Esophagus squamous epithelium (tissue), 5 donors: ENCODE data around the gene PARD6B. TPM values are rescaled to one million over a fixed set of nuclear protein-coding genes. Genes with fewer than 3 reads are reported as not detected.
A peak's percentile ranks its signal among the peaks of the same experiment; 100 is the strongest.

Experiments
- DNase-seq: peaks from one replicate; lab custom pipeline; 2025; lab: John Stamatoyannopoulos, UW
- H3K27ac ChIP-seq, 4 donors: fragments of 200-600 bp; sonication (generic); one replicate each; pipeline ENCODE4 v1.5.1; 2016 to 2019; ENCODE audit warnings: mild to moderate bottlenecking in 1 of 4
- H3K27me3 ChIP-seq, 4 donors: fragments of 200-600 bp; sonication (generic); 1 replicate in 3 of 4; 2 replicates in 1 of 4; pipeline versions ENCODE4 v1.5.1 to v1.6.0; 2017 to 2021; ENCODE audit warnings: antibody characterized with exemption in 1 of 4
- H3K36me3 ChIP-seq, 3 donors: fragments of 200-600 bp; sonication (generic); one replicate each; pipeline ENCODE4 v1.5.1; 2016 to 2019
- H3K4me1 ChIP-seq, 3 donors: fragments of 200-600 bp; sonication (generic); one replicate each; pipeline ENCODE4 v1.5.1; 2017 to 2019
- H3K4me3 ChIP-seq, 4 donors: fragments of 200-600 bp; sonication (generic); 1 replicate in 3 of 4; 2 replicates in 1 of 4; pipeline ENCODE4 v1.5.1; 2016 to 2019; ENCODE audit warnings: mild to moderate bottlenecking in 2 of 4, moderate library complexity in 1 of 4
- H3K9me3 ChIP-seq, 3 donors: fragments of 200-600 bp; sonication (generic); one replicate each; pipeline ENCODE4 v1.5.1; 2016 to 2019
- POLR2A ChIP-seq, 4 donors: fragments of 450-650 bp; IDR thresholded peaks; one replicate each; pipeline ENCODE4 v1.6.1; 2017; ENCODE audit warnings: antibody characterized with exemption in 4 of 4, mild to moderate bottlenecking in 4 of 4, moderate library complexity in 3 of 4
- WGBS, 2 donors: methylation state at CpG; one replicate each; pipeline ENCODE4 v1.1.5; 2018; 5-methylcytosine and 5-hydroxymethylcytosine counted together
- intact Hi-C: fragments of 100-400 bp; cut with DNase I; formaldehyde crosslinking; loops from one replicate; pipeline ENCODE4 v1.15.0; 2022
- total RNA-seq, 4 donors: library from RNA; depleted of rRNA; stranded (reverse); fragments of >200 nt; gene quantifications; one replicate each; pipeline ENCODE4 v1.1.0, GENCODE V29; 2016
- TF ChIP-seq, protein P1 (sequence below), 6 experiments: fragments of 450-650 bp in 4 of 6; fragments of 200-600 bp in 2 of 6; sonication (generic) in 2 of 6; IDR thresholded peaks; one replicate each; pipeline ENCODE4 v1.5.1; 2016 to 2019; ENCODE audit warnings: antibody characterized with exemption in 6 of 6, mild to moderate bottlenecking in 4 of 6, moderate library complexity in 4 of 6
- donor health status: DM: yes; HTN: yes; CAD: no.

Gene PARD6B
- total RNA-seq, 4 donors from 2014 or later, result 4.7 to 6.5 (median 5.3) TPM

GRCh38 chr20:50788045-50788991, 56.9 kb downstream of the PARD6B start:
- H3K4me1 ChIP-seq, result peaks cover 9 to 40% (median 12%) of the 10 kb centered on the region in 3 donors
- intact Hi-C loops, result no loop called here
- DNase-seq, result no peak
- no peaks in the 10 kb centered on the region for H3K9me3 ChIP-seq
- no peaks in the 10 kb centered on the region for H3K36me3 ChIP-seq
- TF ChIP-seq POLR2A (IDR thresholded peaks at IDR 0.05), result no peak
- TF ChIP-seq, protein P1, sequence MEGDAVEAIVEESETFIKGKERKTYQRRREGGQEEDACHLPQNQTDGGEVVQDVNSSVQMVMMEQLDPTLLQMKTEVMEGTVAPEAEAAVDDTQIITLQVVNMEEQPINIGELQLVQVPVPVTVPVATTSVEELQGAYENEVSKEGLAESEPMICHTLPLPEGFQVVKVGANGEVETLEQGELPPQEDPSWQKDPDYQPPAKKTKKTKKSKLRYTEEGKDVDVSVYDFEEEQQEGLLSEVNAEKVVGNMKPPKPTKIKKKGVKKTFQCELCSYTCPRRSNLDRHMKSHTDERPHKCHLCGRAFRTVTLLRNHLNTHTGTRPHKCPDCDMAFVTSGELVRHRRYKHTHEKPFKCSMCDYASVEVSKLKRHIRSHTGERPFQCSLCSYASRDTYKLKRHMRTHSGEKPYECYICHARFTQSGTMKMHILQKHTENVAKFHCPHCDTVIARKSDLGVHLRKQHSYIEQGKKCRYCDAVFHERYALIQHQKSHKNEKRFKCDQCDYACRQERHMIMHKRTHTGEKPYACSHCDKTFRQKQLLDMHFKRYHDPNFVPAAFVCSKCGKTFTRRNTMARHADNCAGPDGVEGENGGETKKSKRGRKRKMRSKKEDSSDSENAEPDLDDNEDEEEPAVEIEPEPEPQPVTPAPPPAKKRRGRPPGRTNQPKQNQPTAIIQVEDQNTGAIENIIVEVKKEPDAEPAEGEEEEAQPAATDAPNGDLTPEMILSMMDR (IDR thresholded peaks at IDR 0.05), result peak in 4 of 6 experiments; percentile 10 to 32 (median 20)
- H3K27ac ChIP-seq, result peak overlapping the region in 3 of 4 donors; percentile 29 to 59 (median 35)
- H3K4me3 ChIP-seq, result no peak overlapping the region
- H3K27me3 ChIP-seq, result no peaks in the 10 kb centered on the region
- 50 to 58% methylated on average over 14 to 16 of the region's 18 CpGs for WGBS, 2 donors

GRCh38 chr20:50789968-50790650, 58.7 kb downstream of the PARD6B start:
- TF ChIP-seq POLR2A (IDR thresholded peaks at IDR 0.05), result no peak
- intact Hi-C loops, result no loop called here
- Histone ChIP-seq H3K9me3 (no peaks in the 10 kb centered on the region), H3K27me3 (no peaks in the 10 kb centered on the region), H3K27ac (peak overlapping the region; percentile 78 to 87 (median 85)), H3K36me3 (no peaks in the 10 kb centered on the region), H3K4me1 (peaks cover 18 to 55% (median 19%) of the 10 kb centered on the region in 3 donors), H3K4me3 (peak overlapping the region in 1 of 4 donors; percentile 25)
- 67 to 75% methylated on average over 6 to 10 of the region's 11 CpGs for WGBS, 2 donors
- no peak for DNase-seq

- Histone ChIP-seq H3K27me3 (no peaks in the 10 kb centered on the region), H3K36me3 (no peaks in the 10 kb centered on the region), H3K4me1 (peaks cover 22 to 61% (median 25%) of the 10 kb centered on the region in 3 donors), H3K9me3 (no peaks in the 10 kb centered on the region), H3K4me3 (peak overlapping the region in 3 of 4 donors; percentile 25 to 52 (median 31)), H3K27ac (peak overlapping the region; percentile 78 to 87 (median 85))
- peak; percentile 32 for DNase-seq
- intact Hi-C loops, result no loop called here
- peak in 1 of 4 donors; percentile 20 for TF ChIP-seq POLR2A (IDR thresholded peaks at IDR 0.05)
- TF ChIP-seq, protein P1 (IDR thresholded peaks at IDR 0.05), result peak; percentile 65 to 88 (median 78)
- WGBS, 2 donors, result 3 to 16% methylated on average over 4 to 5 of the region's 23 CpGs
These were observed 59.4 kb downstream of the PARD6B start for GRCh38 chr20:50790651-50791277.

DNA sequence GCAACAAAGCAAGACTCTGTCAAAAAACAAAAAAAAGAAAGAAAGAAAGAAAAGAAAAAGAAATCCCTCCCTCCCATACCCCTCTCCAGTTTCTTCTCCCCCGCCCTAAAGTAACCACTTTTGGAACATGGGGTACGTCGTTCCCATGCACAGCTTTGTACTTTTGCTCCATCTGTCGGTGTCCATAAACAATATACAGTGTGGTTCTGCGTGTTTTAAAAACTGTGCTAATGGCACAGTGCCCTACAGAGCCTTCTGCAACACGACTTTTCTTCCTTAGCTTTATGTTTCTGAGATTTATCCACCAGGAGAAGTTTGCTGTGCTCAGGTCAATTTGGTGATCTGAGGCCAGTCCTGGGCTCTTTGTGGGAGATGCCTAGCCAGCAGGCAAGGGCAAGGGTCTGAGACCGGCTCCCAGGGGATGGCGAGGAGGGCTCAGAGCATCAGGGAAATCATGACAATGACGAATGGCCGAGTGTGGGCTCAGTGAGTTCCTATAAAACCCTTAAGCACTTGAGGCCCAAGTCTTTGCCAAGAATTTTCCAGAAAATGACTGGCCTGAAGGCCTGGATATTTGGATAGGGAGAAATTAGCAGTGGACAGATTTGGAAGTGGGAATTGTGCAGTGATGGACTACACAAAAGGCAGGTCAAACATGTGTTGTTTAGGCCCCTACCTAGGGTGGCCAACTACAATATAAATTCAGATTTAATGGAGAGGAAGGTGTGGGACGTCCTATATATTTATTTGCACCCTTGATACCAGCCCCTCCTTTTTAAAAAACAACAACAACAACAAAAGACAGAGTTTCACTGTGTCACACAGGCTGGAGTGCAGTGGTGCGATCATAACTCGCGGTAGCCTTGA, 61.6 kb downstream of the PARD6B start:
- Histone ChIP-seq H3K4me1 (peaks cover 23 to 63% (median 26%) of the 10 kb centered on the region in 3 donors), H3K4me3 (no peak overlapping the region), H3K9me3 (no peaks in the 10 kb centered on the region), H3K27me3 (no peaks in the 10 kb centered on the region), H3K27ac (peak overlapping the region in 3 of 4 donors; percentile 39 to 85 (median 42)), H3K36me3 (no peaks in the 10 kb centered on the region)
- DNase-seq, result no peak
- intact Hi-C loops, result no loop called here
- 66 to 74% methylated on average over 12 to 14 of the region's 14 CpGs for WGBS, 2 donors
- TF ChIP-seq POLR2A (IDR thresholded peaks at IDR 0.05), result no peak
- TF ChIP-seq, protein P1 (IDR thresholded peaks at IDR 0.05), result no peak
